ENCODE measurements around the gene KIAA0408. TPM values are rescaled to one million over a fixed set of nuclear protein-coding genes. Genes with fewer than 3 reads are reported as not detected.

The KIAA0408 gene
- total and polyA plus RNA-seq, 2 of the 8 experiments (the other 6 are each of a cell fraction or from before 2014, with no cell fraction given), result 3.3 to 10.8 TPM

- FAIRE-seq (no peak), DNase-seq (ENCODE audit: low read depth in 1 of 2, low spot score in 2 of 2) (no peak)
- no peak for TF ChIP-seq ATF2 (IDR thresholded peaks at IDR 0.05; ENCODE audit: low read length)
- no peak for TF ChIP-seq JUND (IDR thresholded peaks at IDR 0.05; ENCODE audit: low read length)
- no peak for TF ChIP-seq RFX5 (IDR thresholded peaks at IDR 0.05; ENCODE audit: borderline replicate concordance, low read depth, low read length)
- no peak for TF ChIP-seq CHD1 (IDR thresholded peaks at IDR 0.05; ENCODE audit: low read depth, low read length)
- TF ChIP-seq POLR2A (IDR thresholded peaks at IDR 0.05; ENCODE audit: control extremely low read depth in 1 of 2, low read depth in 2 of 2, low read length in 2 of 2), result no peak
- no peak for TF ChIP-seq FOSL1 (IDR thresholded peaks at IDR 0.05; ENCODE audit: insufficient read depth, low read depth, low read length)
- TF ChIP-seq NRF1 (IDR thresholded peaks at IDR 0.05; ENCODE audit: low read depth, low read length), result no peak
- no peak for TF ChIP-seq KDM5A (IDR thresholded peaks at IDR 0.05; ENCODE audit: low read length)
- no peak for TF ChIP-seq CTBP2 (IDR thresholded peaks at IDR 0.05; ENCODE audit: borderline replicate concordance, insufficient read depth, insufficient read length, low read length)
- TF ChIP-seq ATF3 (IDR thresholded peaks at IDR 0.05; ENCODE audit: insufficient read depth, low read depth, low read length), result no peak
- TF ChIP-seq TAF1 (IDR thresholded peaks at IDR 0.05; ENCODE audit: low read depth, low read length), result no peak
- TF ChIP-seq YY1 (IDR thresholded peaks at IDR 0.05; ENCODE audit: low read depth, low read length), result no peak
- no peak for TF ChIP-seq CHD2 (IDR thresholded peaks at IDR 0.05; ENCODE audit: low read length)
- TF ChIP-seq SP2 (IDR thresholded peaks at IDR 0.05; ENCODE audit: low read length), result no peak
- Histone ChIP-seq H2AK5ac (ENCODE audit: low read depth, low read length) (no peak overlapping the region), H2BK20ac (ENCODE audit: low read length) (no peak overlapping the region), H4K8ac (ENCODE audit: extremely low read depth, insufficient read depth, low read length) (no peak overlapping the region), H3K79me2 (ENCODE audit: control insufficient read depth in 1 of 2, insufficient read depth in 2 of 2, low read length in 2 of 2) (no peaks in the 10 kb centered on the region), H3K4me1 (replicated peaks in 1 of 4; ENCODE audit: control insufficient read depth in 3 of 4, insufficient read depth in 4 of 4, low read length in 3 of 4) (peaks cover 0 to 4% (median 0%) of the 10 kb centered on the region in 4 experiments; a peak in 2 of 7 replicates), H2AFZ (ENCODE audit: low read length) (no peak overlapping the region), H4K20me1 (replicated peaks in 1 of 2; ENCODE audit: control insufficient read depth in 1 of 2, insufficient read depth in 2 of 2, low read length in 2 of 2) (no peaks in the 10 kb centered on the region), H3K27ac (ENCODE audit: low read depth, low read length) (no peak overlapping the region), H3K14ac (ENCODE audit: insufficient read length) (no peak overlapping the region), H3K36me3 (ENCODE audit: control insufficient read depth in 2 of 4, insufficient read depth in 4 of 4, low read length in 3 of 4) (no peaks in the 10 kb centered on the region), H3K56ac (replicated peaks; ENCODE audit: insufficient read length, low read depth, low read length) (no peak overlapping the region), H4K5ac (ENCODE audit: insufficient read length, low read depth, low read length) (no peak overlapping the region), H3K79me1 (ENCODE audit: low read depth, low read length) (no peaks in the 10 kb centered on the region), H2BK5ac (ENCODE audit: low read depth, low read length) (no peak overlapping the region), H3K9me3 (ENCODE audit: insufficient read depth in 2 of 2, low read depth in 1 of 2, low read length in 1 of 2) (peaks cover 0 to 4% of the 10 kb centered on the region in 2 experiments; a peak in 1 of 4 replicates), H2BK15ac (ENCODE audit: low read length) (no peak overlapping the region), H3K9ac (replicated peaks in 1 of 4; ENCODE audit: extremely low read depth in 1 of 4, low read depth in 3 of 4, low read length in 3 of 4) (no peak overlapping the region), H3K4me2 (ENCODE audit: insufficient read depth in 1 of 2, low read depth in 2 of 2, low read length in 2 of 2) (no peak overlapping the region), H2BK120ac (replicated peaks; ENCODE audit: low read depth, low read length) (no peak overlapping the region), H3K4me3 (ENCODE audit: extremely low read depth in 1 of 4, insufficient read depth in 2 of 4, low read depth in 3 of 4, low read length in 4 of 4) (no peak overlapping the region), H3K27me3 (replicated peaks in 1 of 4; ENCODE audit: control insufficient read depth in 3 of 4, extremely low read depth in 1 of 4, insufficient read depth in 3 of 4, low read length in 3 of 4) (no peaks in the 10 kb centered on the region), H3K23ac (ENCODE audit: insufficient read length) (no peak overlapping the region), H4K91ac (replicated peaks; ENCODE audit: insufficient read length, low read length) (no peak overlapping the region), H3K23me2 (ENCODE audit: low read depth, low read length) (no peaks in the 10 kb centered on the region), H3K18ac (ENCODE audit: extremely low read depth, low read length) (no peak overlapping the region), H3K4ac (replicated peaks; ENCODE audit: insufficient read length, low read depth, low read length) (no peak overlapping the region), H2BK12ac (ENCODE audit: low read depth, low read length) (no peak overlapping the region)
- ChIA-PET POLR2A (ENCODE audit: partially characterized antibody) (no interaction called here), CTCF (ENCODE audit: partially characterized antibody) (no interaction called here)
- 93% methylated on average over 2 of the region's 2 CpGs; no CpG with 5 or more reads in 1 of the 2 experiments for WGBS, 2 experiments (ENCODE audit: extremely low coverage in 1 of 2, insufficient coverage in 1 of 2, insufficient read length in 1 of 2, insufficient replicate concordance in 2 of 2, low coverage in 1 of 2, low lambda C conversion rate in 2 of 2, missing lambda C conversion rate in 1 of 2)
Measured at GRCh38 chr6:127423921-127424320, 35.3 kb downstream of the KIAA0408 start.

All from H1 (cell line).